ENCODE measurements around the gene MFNG.

Gene MFNG

GRCh38 chr22:37503183-37503683, 17.0 kb upstream of the MFNG start:
- no peak overlapping the region for H3K27ac ChIP-seq
- no peaks in the 10 kb centered on the region for H3K36me3 ChIP-seq
- H3K9me3 ChIP-seq, result no peaks in the 10 kb centered on the region
- TF ChIP-seq CTCF (IDR thresholded peaks at IDR 0.05), result no peak
- no peaks in the 10 kb centered on the region for H3K4me1 ChIP-seq (ENCODE audit: control insufficient read depth in 1 of 2, insufficient read depth in 1 of 2, low read depth in 1 of 2, low read length in 1 of 2)
- peaks cover 42% of the 10 kb centered on the region for H3K27me3 ChIP-seq
- H3K4me3 ChIP-seq (ENCODE audit: low read depth in 1 of 2, low read length in 1 of 2), result no peak overlapping the region

GRCh38 chr22:37502342-37503182, 16.4 kb upstream of the MFNG start:
- no peaks in the 10 kb centered on the region for H3K9me3 ChIP-seq
- H3K4me1 ChIP-seq (ENCODE audit: control insufficient read depth in 1 of 2, insufficient read depth in 1 of 2, low read depth in 1 of 2, low read length in 1 of 2), result no peaks in the 10 kb centered on the region
- H3K4me3 ChIP-seq (ENCODE audit: low read depth in 1 of 2, low read length in 1 of 2), result no peak overlapping the region
- H3K27ac ChIP-seq, result no peak overlapping the region
- no peaks in the 10 kb centered on the region for H3K36me3 ChIP-seq
- H3K27me3 ChIP-seq, result peaks cover 49% of the 10 kb centered on the region
- no peak for TF ChIP-seq CTCF (IDR thresholded peaks at IDR 0.05)

GRCh38 chr22:37501610-37502341, 15.6 kb upstream of the MFNG start:
- H3K27ac ChIP-seq, result no peak overlapping the region
- no peaks in the 10 kb centered on the region for H3K4me1 ChIP-seq (ENCODE audit: control insufficient read depth in 1 of 2, insufficient read depth in 1 of 2, low read depth in 1 of 2, low read length in 1 of 2)
- no peaks in the 10 kb centered on the region for H3K9me3 ChIP-seq
- peaks cover 57% of the 10 kb centered on the region for H3K27me3 ChIP-seq
- no peak overlapping the region for H3K4me3 ChIP-seq (ENCODE audit: low read depth in 1 of 2, low read length in 1 of 2)
- H3K36me3 ChIP-seq, result no peaks in the 10 kb centered on the region
- TF ChIP-seq CTCF (IDR thresholded peaks at IDR 0.05), result no peak

GRCh38 chr22:37500745-37501609, 14.8 kb upstream of the MFNG start:
- Histone ChIP-seq H3K36me3 (no peaks in the 10 kb centered on the region), H3K9me3 (no peaks in the 10 kb centered on the region), H3K4me1 (ENCODE audit: control insufficient read depth in 1 of 2, insufficient read depth in 1 of 2, low read depth in 1 of 2, low read length in 1 of 2) (no peaks in the 10 kb centered on the region), H3K27ac (no peak overlapping the region), H3K4me3 (ENCODE audit: low read depth in 1 of 2, low read length in 1 of 2) (no peak overlapping the region), H3K27me3 (peaks cover 58% of the 10 kb centered on the region)
- no peak for TF ChIP-seq CTCF (IDR thresholded peaks at IDR 0.05)

- Histone ChIP-seq H3K4me3 (ENCODE audit: low read depth in 1 of 2, low read length in 1 of 2) (no peak overlapping the region), H3K27ac (no peak overlapping the region), H3K9me3 (no peaks in the 10 kb centered on the region), H3K4me1 (ENCODE audit: control insufficient read depth in 1 of 2, insufficient read depth in 1 of 2, low read depth in 1 of 2, low read length in 1 of 2) (no peaks in the 10 kb centered on the region), H3K27me3 (peaks cover 58% of the 10 kb centered on the region), H3K36me3 (no peaks in the 10 kb centered on the region)
- no peak for TF ChIP-seq CTCF (IDR thresholded peaks at IDR 0.05)
Observed at GRCh38 chr22:37499789-37500540, 13.8 kb upstream of the MFNG start.
